ENCODE results near the gene SH3PXD2A.

DNA sequence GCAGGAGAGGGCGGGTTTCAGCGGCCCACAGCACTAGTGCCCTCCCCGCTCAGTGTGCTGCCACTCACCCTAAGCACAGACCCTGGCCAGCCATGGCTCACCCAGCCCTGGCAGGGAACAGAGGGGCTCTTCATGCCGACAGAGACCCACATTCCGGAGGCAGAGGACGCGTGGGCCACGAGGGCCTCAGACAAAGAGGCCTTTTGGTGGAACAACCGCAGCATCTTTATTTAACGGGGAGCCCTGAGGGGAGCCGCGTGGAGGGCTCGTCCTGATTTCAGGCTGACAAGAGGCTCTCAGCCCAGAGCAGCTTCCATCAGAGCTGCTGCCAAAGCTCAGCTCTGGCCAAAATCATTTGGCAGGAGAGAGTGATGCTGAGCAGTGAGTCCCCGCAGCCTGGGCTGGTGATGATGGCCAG is 127.8 kb downstream of the SH3PXD2A start:
- TF ChIP-seq, protein P1, sequence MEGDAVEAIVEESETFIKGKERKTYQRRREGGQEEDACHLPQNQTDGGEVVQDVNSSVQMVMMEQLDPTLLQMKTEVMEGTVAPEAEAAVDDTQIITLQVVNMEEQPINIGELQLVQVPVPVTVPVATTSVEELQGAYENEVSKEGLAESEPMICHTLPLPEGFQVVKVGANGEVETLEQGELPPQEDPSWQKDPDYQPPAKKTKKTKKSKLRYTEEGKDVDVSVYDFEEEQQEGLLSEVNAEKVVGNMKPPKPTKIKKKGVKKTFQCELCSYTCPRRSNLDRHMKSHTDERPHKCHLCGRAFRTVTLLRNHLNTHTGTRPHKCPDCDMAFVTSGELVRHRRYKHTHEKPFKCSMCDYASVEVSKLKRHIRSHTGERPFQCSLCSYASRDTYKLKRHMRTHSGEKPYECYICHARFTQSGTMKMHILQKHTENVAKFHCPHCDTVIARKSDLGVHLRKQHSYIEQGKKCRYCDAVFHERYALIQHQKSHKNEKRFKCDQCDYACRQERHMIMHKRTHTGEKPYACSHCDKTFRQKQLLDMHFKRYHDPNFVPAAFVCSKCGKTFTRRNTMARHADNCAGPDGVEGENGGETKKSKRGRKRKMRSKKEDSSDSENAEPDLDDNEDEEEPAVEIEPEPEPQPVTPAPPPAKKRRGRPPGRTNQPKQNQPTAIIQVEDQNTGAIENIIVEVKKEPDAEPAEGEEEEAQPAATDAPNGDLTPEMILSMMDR (conservative IDR thresholded peaks at IDR 0.05): no peak
- TF ChIP-seq ZFX (IDR thresholded peaks at IDR 0.05): no peak

Data from C4-2B (cell line).